Neural progenitor cell (in vitro differentiated cells): ENCODE results near the gene ZNF32. TPM values are rescaled to one million over a fixed set of nuclear protein-coding genes. Genes with fewer than 3 reads are reported as not detected.

ENCODE experiments used
- DNase-seq: peaks from one replicate; pipeline ENCODE4 v3.0.0-alpha.2; 2016; ENCODE audit warnings: low spot score
- H2AFZ ChIP-seq: fragments of 200-600 bp; sonication (generic); replicated peaks from 2 replicates; pipeline ENCODE4 v1.6.1; 2016; ENCODE audit warnings: antibody characterized with exemption
- H3F3A ChIP-seq: fragments of 200-600 bp; sonication (generic); 2 replicates; pipeline ENCODE4 v1.6.1; 2016; ENCODE audit warnings: antibody characterized with exemption, low read depth
- H3K27ac ChIP-seq: fragments of 200-600 bp; sonication (generic); 2 replicates; pipeline ENCODE4 v1.5.1; 2016; ENCODE audit warnings: mild to moderate bottlenecking
- H3K27me3 ChIP-seq: fragments of 200-600 bp; sonication (generic); 2 replicates; pipeline ENCODE4 v1.6.1; 2016; ENCODE audit warnings: mild to moderate bottlenecking, moderate library complexity
- H3K36me3 ChIP-seq: fragments of 200-600 bp; sonication (generic); 2 replicates; pipeline ENCODE4 v1.5.1; 2016
- H3K4me1 ChIP-seq: fragments of 200-600 bp; sonication (generic); 2 replicates; pipeline ENCODE4 v1.6.1; 2016; ENCODE audit warnings: mixed run types
- H3K4me2 ChIP-seq: fragments of 200-600 bp; sonication (generic); 2 replicates; pipeline ENCODE4 v1.6.1; 2016
- H3K4me3 ChIP-seq: fragments of 200-600 bp; sonication (generic); 2 replicates; pipeline ENCODE4 v1.5.1; 2016
- H3K79me2 ChIP-seq: fragments of 200-600 bp; sonication (generic); 2 replicates; pipeline ENCODE4 v1.6.1; 2016; ENCODE audit warnings: low read depth
- H3K9ac ChIP-seq: fragments of 200-600 bp; sonication (generic); 2 replicates; pipeline ENCODE4 v1.6.1; 2016
- H3K9me3 ChIP-seq: fragments of 200-600 bp; sonication (generic); 2 replicates; pipeline ENCODE4 v1.5.1; 2016; ENCODE audit warnings: low read depth
- H4K20me1 ChIP-seq: fragments of 200-600 bp; sonication (generic); 2 replicates; pipeline ENCODE4 v1.6.1; 2016; ENCODE audit warnings: low read depth
- H3K27ac Mint-ChIP-seq: 3 replicates; pipeline ENCODE4 v1.8.0; 2021; ENCODE audit warnings: mixed read lengths
- H3K27me3 Mint-ChIP-seq: 2 replicates; pipeline ENCODE4 v1.8.0; 2022; ENCODE audit warnings: low read depth, mild to moderate bottlenecking, inconsistent platforms, moderate library complexity, mixed read lengths; ENCODE audit not compliant: insufficient read depth
- H3K36me3 Mint-ChIP-seq: 3 replicates; pipeline ENCODE4 v1.8.0; 2021; ENCODE audit warnings: mixed read lengths
- H3K4me1 Mint-ChIP-seq: 3 replicates; pipeline ENCODE4 v1.8.0; 2021; ENCODE audit warnings: mixed read lengths
- H3K4me3 Mint-ChIP-seq: 3 replicates; pipeline ENCODE4 v1.8.0; 2021; ENCODE audit warnings: mild to moderate bottlenecking, moderate library complexity, mixed read lengths
- H3K9me3 Mint-ChIP-seq: 3 replicates; pipeline ENCODE4 v1.8.0; 2020; ENCODE audit warnings: mixed read lengths
- EZH2 ChIP-seq: fragments of 200-600 bp; sonication (generic); IDR thresholded peaks from 2 replicates; pipeline ENCODE4 v1.6.1; 2017; ENCODE audit warnings: antibody characterized with exemption, mild to moderate bottlenecking, moderate library complexity
- EZH2phosphoT487 ChIP-seq: fragments of 200-600 bp; sonication (generic); IDR thresholded peaks from 2 replicates; pipeline ENCODE4 v1.6.1; 2017; ENCODE audit warnings: antibody characterized with exemption
- total RNA-seq: library from RNA; depleted of rRNA; stranded (reverse); fragments of >200 nt; gene quantifications from 2 replicates; pipeline ENCODE4 v1.2.3, GENCODE V29; 2015; ENCODE audit warnings: low replicate concordance
- TF ChIP-seq, protein P1 (sequence below): fragments of 200-600 bp; sonication (generic); IDR thresholded peaks from 2 replicates; pipeline ENCODE4 v1.5.1; 2017; ENCODE audit warnings: antibody characterized with exemption, mild to moderate bottlenecking

ZNF32 gene
- total RNA-seq, 1 donor from 2014 or later, result 50.7 TPM

DNA sequence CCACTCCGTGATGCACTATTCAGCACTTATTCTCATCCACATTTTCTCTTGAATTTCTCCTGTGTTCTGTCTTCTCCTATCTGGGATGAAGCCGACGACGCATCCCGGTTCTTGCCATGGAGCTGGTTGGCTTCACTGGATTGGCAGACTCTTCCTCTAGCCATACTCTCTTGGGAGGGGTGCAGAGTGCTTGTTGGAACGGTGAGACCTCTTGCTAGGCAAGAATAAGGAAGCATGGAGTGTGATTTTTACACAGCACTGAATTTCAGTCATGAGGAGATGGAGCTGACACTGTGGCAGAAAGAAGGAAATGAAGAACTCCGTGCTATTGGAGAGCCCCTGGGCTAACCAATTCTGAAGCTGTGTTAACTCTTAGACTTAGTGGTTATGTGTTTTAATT is 28.2 kb upstream of the ZNF32 start:
- Mint-ChIP-seq H3K27me3 (no peaks in the 10 kb centered on the region), H3K4me3 (no peak overlapping the region), H3K4me1 (no peaks in the 10 kb centered on the region), H3K36me3 (no peaks in the 10 kb centered on the region), H3K9me3 (peaks cover 4% of the 10 kb centered on the region), H3K27ac (no peak overlapping the region)
- Histone ChIP-seq H2AFZ (no peak overlapping the region), H3K36me3 (no peaks in the 10 kb centered on the region), H3K9ac (no peak overlapping the region), H3K27ac (no peak overlapping the region), H3K4me3 (no peak overlapping the region), H3K79me2 (no peaks in the 10 kb centered on the region), H4K20me1 (no peaks in the 10 kb centered on the region), H3K4me2 (no peak overlapping the region), H3F3A (no peaks in the 10 kb centered on the region), H3K4me1 (no peaks in the 10 kb centered on the region), H3K27me3 (no peaks in the 10 kb centered on the region), H3K9me3 (no peaks in the 10 kb centered on the region)
- TF ChIP-seq EZH2phosphoT487 (no peak), EZH2 (no peak)
- TF ChIP-seq, protein P1, sequence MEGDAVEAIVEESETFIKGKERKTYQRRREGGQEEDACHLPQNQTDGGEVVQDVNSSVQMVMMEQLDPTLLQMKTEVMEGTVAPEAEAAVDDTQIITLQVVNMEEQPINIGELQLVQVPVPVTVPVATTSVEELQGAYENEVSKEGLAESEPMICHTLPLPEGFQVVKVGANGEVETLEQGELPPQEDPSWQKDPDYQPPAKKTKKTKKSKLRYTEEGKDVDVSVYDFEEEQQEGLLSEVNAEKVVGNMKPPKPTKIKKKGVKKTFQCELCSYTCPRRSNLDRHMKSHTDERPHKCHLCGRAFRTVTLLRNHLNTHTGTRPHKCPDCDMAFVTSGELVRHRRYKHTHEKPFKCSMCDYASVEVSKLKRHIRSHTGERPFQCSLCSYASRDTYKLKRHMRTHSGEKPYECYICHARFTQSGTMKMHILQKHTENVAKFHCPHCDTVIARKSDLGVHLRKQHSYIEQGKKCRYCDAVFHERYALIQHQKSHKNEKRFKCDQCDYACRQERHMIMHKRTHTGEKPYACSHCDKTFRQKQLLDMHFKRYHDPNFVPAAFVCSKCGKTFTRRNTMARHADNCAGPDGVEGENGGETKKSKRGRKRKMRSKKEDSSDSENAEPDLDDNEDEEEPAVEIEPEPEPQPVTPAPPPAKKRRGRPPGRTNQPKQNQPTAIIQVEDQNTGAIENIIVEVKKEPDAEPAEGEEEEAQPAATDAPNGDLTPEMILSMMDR, result no peak
- DNase-seq, result no peak

DNA sequence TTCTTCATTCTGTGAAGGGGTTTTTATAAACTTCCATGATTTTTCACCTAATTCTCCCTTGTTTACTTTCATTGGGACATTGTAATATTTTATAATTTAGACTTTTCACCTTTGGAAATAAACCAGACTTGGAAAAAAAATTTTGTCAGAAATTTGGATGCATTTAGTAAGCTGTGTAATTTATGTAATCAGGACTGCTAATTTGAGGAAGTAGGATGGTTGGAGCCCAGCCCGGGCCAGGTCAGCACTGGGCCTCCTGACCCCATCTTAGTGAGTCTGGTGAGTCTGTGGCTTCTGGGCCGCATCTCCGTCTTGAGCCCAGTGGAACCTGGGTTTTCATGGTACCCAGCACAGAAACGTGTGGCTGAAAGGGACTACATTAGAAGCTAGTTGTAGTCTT is 27.6 kb upstream of the ZNF32 start:
- Histone ChIP-seq H3K79me2 (no peaks in the 10 kb centered on the region), H3K36me3 (no peaks in the 10 kb centered on the region), H3K9me3 (no peaks in the 10 kb centered on the region), H3K9ac (no peak overlapping the region), H4K20me1 (no peaks in the 10 kb centered on the region), H3K27ac (no peak overlapping the region), H3K4me1 (no peaks in the 10 kb centered on the region), H3F3A (no peaks in the 10 kb centered on the region), H3K27me3 (peaks cover 3% of the 10 kb centered on the region), H3K4me2 (no peak overlapping the region), H3K4me3 (no peak overlapping the region), H2AFZ (no peak overlapping the region)
- no peaks in the 10 kb centered on the region for H3K36me3 Mint-ChIP-seq
- H3K4me3 Mint-ChIP-seq, result no peak overlapping the region
- peaks cover 4% of the 10 kb centered on the region for H3K4me1 Mint-ChIP-seq
- DNase-seq, result no peak
- no peaks in the 10 kb centered on the region for H3K27me3 Mint-ChIP-seq
- peaks cover 4% of the 10 kb centered on the region for H3K9me3 Mint-ChIP-seq
- TF ChIP-seq, protein P1, result no peak
- no peak for TF ChIP-seq EZH2phosphoT487
- no peak for TF ChIP-seq EZH2
- no peak overlapping the region for H3K27ac Mint-ChIP-seq

DNA sequence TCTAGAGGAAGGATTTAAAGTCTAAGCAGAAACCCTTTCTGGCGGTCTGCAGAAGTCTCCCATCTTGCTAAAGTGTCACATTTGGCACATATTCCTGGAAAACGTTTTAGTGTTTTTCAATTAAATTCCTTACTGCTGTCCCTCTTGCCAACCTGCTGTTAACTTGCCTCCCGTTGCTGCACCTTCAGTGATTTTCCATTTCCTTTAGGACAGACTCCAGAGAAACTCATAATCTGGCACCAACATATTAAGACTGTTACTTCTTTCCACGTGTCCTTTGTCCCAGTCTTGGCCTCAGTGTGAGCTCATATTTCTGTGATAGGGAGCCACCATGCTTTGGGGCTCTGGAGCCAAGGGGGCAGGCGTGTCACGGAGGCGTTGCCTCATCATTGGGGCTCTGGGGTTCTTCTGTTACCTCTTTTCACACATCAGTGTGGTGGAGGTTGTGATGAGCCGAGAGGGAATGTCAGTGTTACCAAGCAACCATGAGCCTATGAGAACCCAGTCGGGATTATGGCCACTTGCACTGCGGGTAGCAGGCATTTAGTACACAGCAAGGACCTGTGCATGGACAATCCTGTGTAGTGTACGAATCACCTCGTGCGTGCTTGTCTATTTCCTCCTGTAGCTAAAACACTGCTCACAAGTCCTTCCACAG is 26.0 kb upstream of the ZNF32 start:
- H4K20me1 ChIP-seq, result no peaks in the 10 kb centered on the region
- Mint-ChIP-seq H3K27ac (no peak overlapping the region), H3K36me3 (no peaks in the 10 kb centered on the region), H3K27me3 (peaks cover under 1% of the 10 kb centered on the region), H3K4me1 (peaks cover 4% of the 10 kb centered on the region), H3K4me3 (no peak overlapping the region), H3K9me3 (no peaks in the 10 kb centered on the region)
- no peak overlapping the region for H3K27ac ChIP-seq
- no peak overlapping the region for H3K4me2 ChIP-seq
- no peaks in the 10 kb centered on the region for H3K79me2 ChIP-seq
- H3F3A ChIP-seq, result no peaks in the 10 kb centered on the region
- no peak for DNase-seq
- no peaks in the 10 kb centered on the region for H3K4me1 ChIP-seq
- TF ChIP-seq EZH2, result no peak
- TF ChIP-seq EZH2phosphoT487, result no peak
- H3K9me3 ChIP-seq, result no peaks in the 10 kb centered on the region
- no peak overlapping the region for H3K4me3 ChIP-seq
- peaks cover 16% of the 10 kb centered on the region for H3K27me3 ChIP-seq
- no peak overlapping the region for H3K9ac ChIP-seq
- no peaks in the 10 kb centered on the region for H3K36me3 ChIP-seq
- no peak overlapping the region for H2AFZ ChIP-seq

DNA sequence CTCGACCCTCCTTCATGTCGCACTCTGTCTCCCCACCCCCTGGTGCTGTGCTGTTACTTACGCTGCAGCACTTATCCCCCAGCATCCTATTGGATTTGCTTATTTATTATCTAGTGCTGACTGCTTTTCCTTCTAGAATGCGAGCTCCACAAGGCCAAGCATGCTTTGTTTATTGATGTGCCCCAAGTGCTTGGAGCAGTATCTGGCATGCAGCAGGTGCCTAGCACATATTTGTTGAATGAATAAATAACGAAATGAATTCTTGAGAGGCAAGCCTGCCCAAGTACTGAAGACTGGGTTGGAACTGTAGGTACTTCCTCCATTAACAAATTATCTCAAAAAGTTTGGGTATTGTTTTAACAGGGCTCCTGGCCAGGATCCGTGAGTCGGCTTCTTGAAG is 24.8 kb upstream of the ZNF32 start:
- Histone ChIP-seq H3K9ac (no peak overlapping the region), H3K4me3 (no peak overlapping the region), H3K27ac (no peak overlapping the region), H3K9me3 (no peaks in the 10 kb centered on the region), H3K4me2 (no peak overlapping the region), H3K27me3 (peaks cover 24% of the 10 kb centered on the region), H3F3A (no peaks in the 10 kb centered on the region), H3K4me1 (no peaks in the 10 kb centered on the region), H4K20me1 (no peaks in the 10 kb centered on the region), H3K79me2 (no peaks in the 10 kb centered on the region), H2AFZ (no peak overlapping the region), H3K36me3 (no peaks in the 10 kb centered on the region)
- Mint-ChIP-seq H3K9me3 (peaks cover 5% of the 10 kb centered on the region), H3K27ac (no peak overlapping the region), H3K36me3 (no peaks in the 10 kb centered on the region), H3K4me1 (peaks cover 4% of the 10 kb centered on the region), H3K4me3 (no peak overlapping the region), H3K27me3 (peaks cover 4% of the 10 kb centered on the region)
- TF ChIP-seq, protein P1, result no peak
- no peak for TF ChIP-seq EZH2
- no peak for TF ChIP-seq EZH2phosphoT487
- DNase-seq, result no peak
